HG03025 (cell line): ENCODE measurements around the gene ACRV1.
"Not testable (repeated sequence)": the region's sequence is repeated elsewhere in the genome, so short reads cannot be mapped to it uniquely, and the experiment has no call there.

ENCODE experiments used
- ATAC-seq: cut with Tn5 transposase; IDR thresholded peaks from one replicate; pipeline ENCODE4 v1.9.1; 2021; ENCODE audit warnings: mild to moderate bottlenecking, moderate library complexity; ENCODE audit not compliant: unreplicated experiment, low FRiP score

ACRV1 gene, protein sequence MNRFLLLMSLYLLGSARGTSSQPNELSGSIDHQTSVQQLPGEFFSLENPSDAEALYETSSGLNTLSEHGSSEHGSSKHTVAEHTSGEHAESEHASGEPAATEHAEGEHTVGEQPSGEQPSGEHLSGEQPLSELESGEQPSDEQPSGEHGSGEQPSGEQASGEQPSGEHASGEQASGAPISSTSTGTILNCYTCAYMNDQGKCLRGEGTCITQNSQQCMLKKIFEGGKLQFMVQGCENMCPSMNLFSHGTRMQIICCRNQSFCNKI

DNA sequence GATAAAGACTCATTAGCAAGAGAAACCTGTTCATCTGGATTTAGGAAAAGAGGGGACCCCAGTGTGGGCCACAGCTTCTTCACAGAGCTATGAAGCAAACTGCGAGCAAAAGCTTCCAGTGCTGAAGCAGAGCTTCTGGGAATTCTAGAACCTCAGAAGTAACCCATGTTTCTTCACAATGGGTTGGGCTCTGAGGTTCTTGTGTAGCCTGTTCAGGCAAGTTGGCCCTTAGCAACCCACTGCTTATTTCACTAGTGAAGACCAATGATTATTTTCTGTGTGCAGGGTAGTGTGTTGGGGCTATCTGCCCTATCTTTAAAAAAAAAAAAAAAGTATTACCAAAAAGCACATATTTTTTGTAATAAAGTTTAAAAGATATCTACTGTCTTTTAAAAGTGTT is at the start of gene ACRV1:
TSS of gene ACRV1 (minus strand) at position 101 of the 400 bp plus-strand sequence. CDS start at position 34, 67 bp downstream.
- no peak for ATAC-seq

DNA sequence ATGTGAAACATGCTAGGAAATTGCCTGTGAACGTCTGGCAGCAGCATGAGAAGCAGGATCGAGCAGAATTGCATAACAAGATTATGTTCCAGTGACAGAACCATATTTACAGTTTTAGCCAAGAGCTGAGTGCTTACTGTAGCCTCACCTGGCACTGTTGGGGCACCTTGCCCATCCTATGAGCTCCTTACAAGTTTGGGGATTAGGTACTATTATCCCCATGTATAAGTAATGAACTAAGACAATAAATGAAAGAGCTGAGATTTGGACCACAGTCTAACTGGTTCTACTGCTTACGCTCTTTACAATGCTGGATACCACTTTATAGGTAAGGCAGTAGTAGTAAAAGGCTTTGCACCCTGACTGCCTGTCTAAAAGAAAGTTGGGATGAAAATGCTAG is 48.3 kb upstream of the ACRV1 start:
- ATAC-seq, result no peak

DNA sequence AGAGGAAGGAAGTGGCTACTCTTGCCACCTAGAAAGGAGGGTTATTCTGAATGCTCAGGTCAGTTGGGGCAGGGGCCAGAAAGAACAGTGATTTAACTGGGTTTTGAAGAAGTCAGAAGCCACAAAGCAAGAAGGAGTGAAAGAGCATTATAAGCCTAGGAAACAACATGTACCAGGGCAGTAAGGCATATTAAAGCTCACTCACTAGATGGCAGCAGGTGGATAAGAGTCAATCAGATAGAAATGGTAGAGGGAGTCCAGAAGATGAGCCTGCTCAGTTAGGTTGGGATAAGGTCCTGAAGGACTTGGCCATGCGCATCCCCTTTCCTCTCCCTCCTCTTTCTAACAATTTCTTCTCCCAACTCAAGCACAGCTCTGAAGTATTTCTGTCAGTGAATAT is 43.5 kb upstream of the ACRV1 start:
- no peak for ATAC-seq

DNA sequence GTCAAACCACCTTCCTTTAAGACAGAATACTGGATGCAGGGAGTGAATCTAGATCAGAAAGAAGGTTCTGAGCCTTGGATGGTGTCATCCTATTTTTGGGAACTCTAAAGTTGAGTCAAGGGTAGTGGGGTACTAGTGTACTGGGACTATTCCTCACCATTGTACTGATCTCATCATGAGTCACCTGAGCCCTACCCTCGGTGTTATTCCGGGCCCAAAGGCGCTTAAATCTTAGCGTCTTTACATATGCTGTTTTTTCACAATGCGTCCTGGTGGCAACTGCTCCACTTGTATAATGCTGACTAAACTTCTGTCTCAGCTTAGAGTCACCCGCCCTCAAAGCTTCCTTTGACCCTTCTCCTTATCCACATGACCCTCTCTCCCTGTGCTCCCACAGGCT is 40.1 kb upstream of the ACRV1 start:
- no peak for ATAC-seq

DNA sequence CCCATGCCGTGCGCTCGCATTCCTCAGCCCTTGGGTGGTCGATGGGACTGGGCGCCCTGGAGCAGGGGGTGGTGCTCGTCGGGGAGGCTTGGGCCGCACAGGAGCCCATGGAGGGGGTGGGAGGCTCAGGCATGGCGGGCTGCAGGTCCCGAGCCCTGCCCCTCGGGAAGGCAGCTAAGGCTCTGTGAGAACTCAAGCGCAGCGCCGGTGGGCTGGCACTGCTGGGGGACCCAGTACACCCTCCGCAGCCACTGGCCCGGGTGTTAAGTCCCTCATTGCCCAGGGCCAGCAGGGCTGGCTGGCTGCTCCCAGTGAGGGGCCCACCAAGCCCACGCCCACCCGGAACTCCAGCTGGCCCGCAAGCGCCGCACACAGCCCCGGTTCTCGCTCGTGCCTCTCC is 24.0 kb upstream of the ACRV1 start:
- not testable (repeated sequence) for ATAC-seq

DNA sequence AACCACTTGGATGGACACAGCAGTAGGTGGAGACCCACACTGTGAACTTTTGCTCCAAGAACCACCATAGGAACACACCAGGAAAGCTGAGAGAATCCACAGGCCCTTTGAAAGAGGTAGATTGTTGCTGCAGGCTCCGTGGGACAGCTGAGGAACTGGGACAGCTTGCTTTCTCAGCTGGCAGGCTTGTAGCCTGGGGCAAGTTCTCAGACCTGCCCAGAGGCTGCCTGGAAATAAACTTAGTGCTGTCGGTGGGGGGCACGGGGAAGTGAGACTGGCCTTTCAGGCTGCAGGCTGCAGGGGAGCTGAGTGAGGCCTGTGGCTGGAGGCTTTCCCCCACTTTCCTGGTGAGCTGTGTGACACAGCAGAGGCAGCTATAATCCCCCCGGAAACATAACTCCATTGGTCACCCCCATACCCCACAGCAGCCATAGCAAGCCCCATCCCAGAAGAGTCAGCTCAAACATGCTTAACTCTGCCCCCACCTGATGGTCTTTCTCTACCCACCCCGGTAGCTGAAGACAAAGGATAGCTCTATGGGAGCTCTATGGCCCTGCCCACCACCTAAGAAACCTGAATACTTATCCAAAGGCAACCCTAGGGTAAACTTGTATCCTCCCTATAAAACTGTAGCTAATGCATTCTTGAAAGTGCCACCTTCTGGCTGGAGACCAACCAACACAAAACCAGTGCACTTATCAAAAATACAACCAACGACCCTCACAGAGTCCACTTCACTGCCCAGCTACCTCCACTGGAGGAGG is 21.4 kb upstream of the ACRV1 start:
- no peak for ATAC-seq

DNA sequence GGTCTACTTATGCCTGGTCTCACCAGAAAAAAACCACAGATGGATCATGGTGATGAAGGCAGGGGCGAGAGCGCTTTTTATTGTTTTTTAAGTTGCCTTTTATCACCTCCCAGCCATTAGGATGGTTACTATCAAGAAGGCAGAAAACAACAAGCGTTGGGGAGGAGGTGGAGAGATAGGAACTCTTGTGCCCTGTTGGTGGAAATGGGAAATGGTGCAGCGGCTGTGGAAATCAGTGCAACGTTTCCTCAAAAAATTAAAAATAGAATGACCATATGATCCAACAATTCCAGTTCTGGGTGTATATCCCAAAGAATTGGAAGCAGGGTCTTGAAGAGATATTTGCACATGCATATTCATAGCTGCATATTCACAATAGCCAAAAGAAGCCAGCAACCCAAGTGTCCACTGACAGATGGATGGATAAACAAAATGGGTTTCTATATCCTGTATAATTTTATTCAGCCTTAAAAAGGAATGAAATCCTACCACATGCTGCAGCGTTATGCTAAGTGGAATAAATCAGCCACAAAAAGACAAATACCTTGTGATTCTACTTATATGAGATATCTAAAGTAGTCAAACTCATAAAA is 20.5 kb upstream of the ACRV1 start:
- no peak for ATAC-seq

DNA sequence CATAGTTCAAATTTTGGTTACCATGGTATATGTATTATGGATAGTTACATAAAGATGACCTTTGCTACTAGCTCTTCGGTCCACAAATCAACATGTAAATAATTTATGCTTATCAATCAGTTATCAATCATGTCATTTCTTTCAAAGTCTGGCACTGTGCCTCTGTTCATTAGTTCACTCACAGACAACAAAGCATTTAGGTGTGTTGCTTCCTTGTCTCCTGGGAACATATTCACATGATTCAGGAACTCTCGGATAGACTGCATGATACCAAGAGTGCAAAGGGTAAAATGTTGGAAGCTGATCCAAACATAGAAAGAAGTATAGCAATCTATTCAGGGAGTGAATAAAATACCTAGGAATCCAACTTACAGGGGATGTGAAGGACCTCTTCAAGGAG is 14.3 kb upstream of the ACRV1 start:
- ATAC-seq, result no peak

DNA sequence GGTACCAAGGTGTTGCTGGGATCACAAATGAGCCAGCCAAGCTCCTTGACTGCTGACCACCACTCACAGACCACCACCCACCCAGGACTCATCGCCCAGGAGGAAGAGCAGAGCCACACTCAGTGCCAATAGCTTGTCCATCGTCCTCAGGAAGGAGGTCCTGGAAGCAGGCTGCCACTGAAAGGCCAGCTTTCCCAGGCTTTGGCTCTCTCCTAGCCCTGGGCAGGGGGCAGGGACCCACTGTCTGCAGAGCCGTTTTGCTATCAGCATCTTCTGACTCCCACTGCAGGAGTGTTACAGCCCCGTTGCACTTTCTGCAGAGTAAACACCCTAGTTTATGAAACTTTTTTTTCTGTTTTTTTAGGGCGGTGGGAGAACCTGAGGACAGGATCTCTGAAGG is 12.2 kb upstream of the ACRV1 start:
- no peak for ATAC-seq

DNA sequence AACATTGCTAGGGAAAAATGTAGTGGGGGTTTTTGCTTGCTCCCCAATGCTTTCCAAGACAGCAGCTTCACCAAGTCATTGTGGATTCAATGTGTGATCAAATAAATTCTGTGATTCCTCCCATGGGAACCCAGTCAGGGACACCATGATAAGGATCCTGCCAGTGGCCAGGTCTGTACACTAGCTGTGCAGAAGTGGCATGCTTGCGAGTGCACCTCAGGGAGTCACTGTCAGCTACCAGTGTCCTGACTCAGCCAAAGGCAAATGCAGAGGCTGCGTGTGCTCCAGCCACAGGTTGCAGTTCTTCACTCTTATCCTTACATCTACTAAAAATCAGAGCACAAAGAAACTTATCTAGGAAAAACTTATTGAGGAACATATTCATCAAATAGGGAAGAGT is 9.4 kb upstream of the ACRV1 start:
- ATAC-seq, result no peak

DNA sequence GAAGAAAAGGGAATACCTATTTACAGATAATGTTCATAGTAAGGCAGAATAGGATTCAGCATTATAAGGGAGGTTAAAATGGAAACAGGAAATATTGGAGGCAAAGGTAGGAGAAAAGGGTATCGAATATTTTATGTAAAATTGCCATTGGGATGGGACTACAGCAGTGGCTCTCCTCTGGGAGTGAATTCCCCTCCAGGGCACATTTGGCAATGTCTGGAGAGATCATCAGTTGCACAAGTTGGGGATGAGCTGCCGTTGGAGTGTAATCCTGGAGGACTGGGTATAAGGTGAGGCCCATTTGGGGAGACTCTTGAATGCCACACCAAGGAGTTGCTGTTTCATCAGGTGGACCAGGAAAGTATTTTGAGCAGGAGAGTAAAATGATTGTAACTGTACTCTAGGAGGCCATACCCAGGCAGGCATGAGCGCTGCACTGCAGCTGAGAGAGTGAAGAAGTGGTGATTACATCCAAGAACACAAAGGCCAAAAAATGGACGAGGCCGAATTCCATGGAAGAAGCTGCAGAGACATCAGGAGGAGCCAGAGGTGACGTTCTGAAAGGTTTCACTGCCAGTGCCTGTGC is 8.7 kb upstream of the ACRV1 start:
- ATAC-seq, result no peak

DNA sequence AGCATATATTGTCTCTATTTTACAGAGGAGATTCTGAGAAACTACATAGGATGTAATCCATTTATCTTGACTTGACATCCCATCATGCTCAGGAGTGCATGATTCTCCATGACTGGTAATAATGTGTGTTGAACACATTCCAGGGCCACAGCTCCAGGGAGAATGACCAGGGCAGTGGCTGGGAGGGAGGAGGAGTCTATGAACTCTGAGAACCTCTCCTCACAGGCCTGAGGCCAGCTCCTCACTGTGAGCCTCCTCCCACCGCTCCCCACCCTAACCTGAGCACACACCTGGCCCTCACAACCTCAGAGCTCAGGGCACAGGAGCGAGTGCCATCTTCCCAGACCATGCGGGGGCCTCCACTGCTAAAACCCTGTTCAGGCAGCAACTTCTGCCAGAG is 8.0 kb upstream of the ACRV1 start:
- no peak for ATAC-seq

DNA sequence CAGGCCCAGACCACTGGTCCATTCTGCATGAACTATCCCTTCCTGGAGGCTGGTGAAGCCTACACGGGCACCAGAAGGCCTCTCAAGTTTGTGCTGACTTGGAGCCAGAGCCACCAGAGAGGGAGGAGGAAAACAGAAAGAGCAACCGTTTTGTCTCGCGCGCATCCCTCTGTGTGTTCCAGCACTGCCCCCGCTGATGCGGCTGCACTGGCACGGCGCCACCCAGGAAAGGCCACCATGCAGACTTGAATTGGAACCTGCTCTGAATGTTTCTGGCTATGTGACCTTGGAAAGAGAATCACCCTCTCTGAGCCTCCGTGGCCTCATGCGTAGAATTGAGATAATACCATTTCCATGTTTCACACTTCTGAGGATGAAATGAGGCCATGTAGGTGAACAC is 7.4 kb upstream of the ACRV1 start:
- no peak for ATAC-seq

DNA sequence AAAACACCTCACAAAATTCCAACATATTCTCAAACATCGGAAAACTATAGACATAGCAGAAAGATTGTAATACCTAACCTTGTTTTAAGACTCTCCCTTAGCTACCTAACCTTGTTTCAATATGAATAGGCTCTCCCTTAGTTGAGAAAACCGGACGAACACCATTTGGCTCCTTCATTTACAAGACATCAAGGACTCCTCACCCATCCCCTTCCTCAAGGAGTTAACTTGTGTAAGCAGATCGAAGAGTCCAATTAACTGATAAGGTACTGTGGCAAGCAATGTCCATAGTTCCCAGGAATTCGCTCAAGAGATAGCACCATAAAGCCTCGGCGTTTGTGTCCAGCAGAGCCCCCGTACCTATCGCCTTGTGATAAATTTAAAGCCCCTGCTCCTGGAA is 4.6 kb upstream of the ACRV1 start:
- ATAC-seq, result no peak

DNA sequence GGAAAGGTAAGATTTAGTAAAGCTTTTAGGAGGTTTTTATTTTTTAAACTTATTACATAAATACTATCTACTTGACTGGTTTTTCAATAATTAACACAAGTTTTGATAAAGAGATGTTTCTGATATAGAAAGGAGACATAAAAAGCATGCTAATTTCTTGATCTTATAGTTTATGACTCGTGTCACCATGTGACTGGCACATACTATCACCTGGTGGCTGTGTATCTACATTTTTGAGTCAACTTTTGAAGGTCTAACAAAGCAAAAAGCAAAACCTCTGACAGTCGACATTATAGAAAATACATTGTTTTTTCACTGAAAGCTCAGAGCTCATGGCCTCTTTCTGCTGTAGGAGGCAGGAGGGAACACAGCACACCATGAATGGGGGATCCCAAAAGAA is 810 bp downstream of the ACRV1 start:
- ATAC-seq, result no peak

DNA sequence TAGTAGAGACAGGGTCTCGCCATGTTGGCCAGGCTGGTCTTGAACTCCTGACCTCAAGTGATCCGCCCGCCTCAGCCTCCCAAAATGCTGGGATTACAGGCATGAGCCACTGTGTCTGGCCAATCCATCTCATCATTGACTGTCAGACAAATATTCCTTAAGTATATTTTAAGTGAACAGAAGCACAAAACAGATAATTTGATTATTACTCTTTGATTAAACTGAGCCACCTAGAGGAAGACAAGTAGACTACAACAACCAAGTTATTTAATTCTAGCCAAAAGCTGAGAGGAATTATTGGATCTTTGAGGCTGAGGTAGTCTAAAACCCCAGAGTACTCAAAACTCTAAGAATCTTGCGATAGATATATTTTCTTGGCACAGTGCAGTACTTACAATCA is 1.2 kb downstream of the ACRV1 start:
- no peak for ATAC-seq

DNA sequence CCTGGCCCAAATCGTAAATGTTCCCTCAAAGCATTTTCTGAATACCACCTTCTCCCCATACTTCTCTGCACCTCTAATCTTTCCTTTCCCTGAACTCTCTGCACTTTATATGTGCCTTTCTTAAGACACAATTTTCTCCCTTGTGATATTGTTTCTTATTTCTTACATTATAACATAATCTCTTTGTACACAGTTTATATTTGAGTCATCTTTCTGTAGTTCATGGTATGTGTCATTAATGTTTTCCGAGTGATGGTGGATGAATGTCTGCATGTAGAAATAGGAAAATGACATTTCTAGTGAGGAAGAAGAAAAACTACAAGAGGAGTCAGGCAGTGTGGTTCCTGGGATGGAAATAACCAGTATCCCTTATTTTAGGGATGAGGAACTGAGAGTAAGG is 5.5 kb downstream of the ACRV1 start:
- ATAC-seq, result no peak

DNA sequence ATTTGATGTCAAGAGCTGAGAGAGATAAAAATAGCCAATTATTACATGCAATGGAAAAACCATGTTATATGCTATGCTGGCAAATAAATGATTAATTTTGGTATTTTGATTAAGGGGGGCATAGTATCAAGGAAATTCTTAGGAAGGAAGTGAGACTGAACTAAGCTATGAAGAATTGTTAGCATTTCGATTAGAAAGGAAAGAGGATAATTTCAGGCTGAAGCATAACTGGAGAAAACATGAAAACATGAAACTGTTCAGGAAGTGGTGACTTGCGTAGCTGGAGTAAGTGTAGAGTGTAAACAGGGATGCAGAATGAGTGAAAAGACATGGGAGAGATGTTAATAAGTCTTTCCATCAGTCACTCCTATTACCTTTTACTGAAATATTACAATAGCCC is 6.4 kb downstream of the ACRV1 start:
- ATAC-seq, result no peak

DNA sequence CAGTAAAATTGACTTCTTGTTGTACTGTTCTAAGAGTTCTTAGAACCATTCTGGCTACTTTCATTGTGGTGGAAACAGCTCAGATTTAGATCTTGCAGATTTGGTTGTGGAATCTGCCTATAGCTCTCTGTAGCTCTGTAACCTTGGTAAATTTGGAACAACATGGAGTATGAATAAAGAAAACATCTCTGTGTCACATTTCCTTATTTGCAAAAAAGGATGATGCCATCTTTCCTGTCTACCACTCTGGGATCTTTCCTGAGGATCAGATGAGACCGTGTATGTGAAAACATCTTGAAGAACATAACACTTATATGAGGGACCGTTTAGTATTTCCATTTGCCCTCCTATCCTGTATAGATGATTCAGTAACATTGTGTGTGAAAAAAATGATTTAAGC is 9.1 kb downstream of the ACRV1 start:
- no peak for ATAC-seq

DNA sequence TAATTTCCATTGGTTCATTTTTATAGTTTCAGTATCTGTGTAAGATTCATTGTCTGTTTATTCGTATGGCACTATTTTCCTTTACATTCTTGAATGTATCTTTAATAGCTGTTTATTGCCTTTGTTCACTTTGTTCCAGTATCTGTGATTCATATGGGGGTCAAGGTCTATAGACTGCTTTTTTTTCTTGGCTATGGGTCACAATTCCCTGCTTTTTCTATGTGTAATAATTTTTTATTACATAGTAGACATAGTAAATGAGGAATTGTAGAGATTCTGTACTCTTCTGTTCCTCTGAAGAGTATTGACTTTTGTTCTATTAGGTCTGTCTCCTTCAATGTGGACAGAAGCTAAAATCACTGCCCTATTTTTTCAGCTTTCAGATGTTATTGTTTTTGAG is 10.5 kb downstream of the ACRV1 start:
- no peak for ATAC-seq

DNA sequence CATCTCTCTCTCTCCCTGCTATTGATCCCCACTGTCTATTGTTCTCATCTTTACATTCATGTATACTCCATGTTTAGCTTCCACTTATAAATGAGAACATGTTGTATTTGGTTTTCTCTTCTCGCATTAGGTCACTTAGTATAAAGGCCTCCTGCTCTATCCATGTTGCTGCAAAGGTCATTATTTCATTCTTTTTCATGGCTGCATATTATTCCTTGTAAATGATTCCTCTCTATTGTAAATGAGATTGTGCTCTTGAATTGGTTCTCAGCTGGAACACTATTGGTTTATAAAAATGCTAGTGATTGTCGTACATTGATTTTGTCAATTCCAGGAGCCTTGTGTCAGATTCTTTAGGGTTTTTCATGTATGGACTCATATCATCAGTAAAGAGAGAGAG is 13.5 kb downstream of the ACRV1 start:
- no peak for ATAC-seq

DNA sequence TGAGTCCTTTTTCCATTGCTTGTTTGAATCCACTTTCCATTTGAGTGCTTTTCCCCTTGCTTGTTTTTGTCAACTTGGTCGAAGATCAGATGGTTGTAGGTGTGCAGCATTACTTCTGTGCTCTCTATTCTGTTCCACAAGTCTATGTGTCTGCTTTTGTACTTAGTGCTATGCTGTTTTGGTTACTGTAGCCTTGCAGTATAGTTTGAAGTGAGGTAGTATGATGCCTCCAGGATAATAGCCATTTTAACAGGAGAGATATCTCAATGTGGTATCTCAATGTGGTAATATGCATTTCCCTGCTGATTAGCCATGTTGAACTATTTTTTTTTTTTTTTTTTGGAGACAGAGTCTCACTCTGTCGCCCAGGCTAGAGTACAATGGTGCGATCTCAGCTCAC is 16.7 kb downstream of the ACRV1 start:
- no peak for ATAC-seq
